G401.6 (cell line): ENCODE measurements around the gene HAUS7.
A peak's percentile ranks its signal among the peaks of the same experiment; 100 is the strongest.

ENCODE experiments used
- FAIRE-seq: peaks from 2 replicates; lab custom pipeline; 2012; peaks lifted over from hg19 to GRCh38; lab: Jason Lieb, UNC

HAUS7 gene

GRCh38 chrX:153454901-153455550 lies 15.3 kb downstream of the HAUS7 start:
- no peak for FAIRE-seq

DNA sequence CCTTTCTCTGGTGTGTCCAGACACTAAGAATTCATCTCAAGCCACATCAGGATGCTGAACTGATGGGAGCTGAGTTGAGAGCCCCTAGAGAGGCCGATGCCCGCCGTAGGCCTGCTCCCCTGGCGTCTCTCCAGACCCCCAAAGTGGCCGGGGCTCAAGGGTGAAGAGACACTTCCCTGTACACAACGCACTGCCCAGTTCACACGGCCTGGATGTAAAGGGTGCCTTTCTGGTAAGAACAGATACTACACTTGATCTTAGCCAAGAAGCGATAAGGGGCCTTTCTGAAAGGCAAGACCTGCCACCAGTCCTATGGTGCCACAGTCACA lies 19.5 kb downstream of the HAUS7 start:
- FAIRE-seq = no peak

GRCh38 chrX:153450114-153450948 lies 20.0 kb downstream of the HAUS7 start:
- no peak for FAIRE-seq

DNA sequence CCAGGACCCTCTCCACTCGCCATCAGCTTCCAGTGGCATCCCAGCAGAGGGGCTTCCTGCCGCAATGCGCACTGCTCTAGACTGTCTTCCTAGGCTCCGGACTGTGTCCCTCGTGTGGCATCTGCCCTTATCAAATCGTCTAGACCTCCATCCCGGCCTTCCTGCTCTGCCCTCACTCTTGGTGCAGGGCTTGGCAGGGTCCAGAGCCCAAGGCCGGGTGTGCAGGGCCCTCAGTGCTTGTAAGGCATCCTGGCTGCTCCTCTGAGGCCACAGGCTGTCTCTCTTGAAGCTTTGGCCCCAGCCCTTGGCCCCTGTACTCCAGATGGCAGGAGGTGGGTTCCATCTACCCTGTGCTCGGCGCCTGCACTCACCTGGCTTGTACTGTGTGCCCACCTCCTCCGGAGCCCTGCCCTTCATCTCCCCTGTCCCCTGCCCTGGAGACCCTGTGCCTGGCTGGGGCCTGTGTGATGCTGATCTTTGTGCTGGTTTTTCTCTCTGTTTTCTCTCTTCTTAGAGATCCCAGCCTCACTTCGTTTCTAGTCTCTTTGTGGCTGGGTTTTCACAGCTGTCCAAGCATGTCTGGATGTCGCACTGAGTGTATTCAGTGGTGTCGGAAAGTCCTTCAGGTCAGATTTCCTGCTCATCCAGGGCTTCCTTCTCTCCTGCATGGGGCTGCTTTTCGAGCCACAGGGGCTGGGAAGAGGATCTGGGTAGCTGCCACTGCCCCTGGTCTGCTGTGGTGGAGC lies 20.8 kb downstream of the HAUS7 start:
- no peak for FAIRE-seq

DNA sequence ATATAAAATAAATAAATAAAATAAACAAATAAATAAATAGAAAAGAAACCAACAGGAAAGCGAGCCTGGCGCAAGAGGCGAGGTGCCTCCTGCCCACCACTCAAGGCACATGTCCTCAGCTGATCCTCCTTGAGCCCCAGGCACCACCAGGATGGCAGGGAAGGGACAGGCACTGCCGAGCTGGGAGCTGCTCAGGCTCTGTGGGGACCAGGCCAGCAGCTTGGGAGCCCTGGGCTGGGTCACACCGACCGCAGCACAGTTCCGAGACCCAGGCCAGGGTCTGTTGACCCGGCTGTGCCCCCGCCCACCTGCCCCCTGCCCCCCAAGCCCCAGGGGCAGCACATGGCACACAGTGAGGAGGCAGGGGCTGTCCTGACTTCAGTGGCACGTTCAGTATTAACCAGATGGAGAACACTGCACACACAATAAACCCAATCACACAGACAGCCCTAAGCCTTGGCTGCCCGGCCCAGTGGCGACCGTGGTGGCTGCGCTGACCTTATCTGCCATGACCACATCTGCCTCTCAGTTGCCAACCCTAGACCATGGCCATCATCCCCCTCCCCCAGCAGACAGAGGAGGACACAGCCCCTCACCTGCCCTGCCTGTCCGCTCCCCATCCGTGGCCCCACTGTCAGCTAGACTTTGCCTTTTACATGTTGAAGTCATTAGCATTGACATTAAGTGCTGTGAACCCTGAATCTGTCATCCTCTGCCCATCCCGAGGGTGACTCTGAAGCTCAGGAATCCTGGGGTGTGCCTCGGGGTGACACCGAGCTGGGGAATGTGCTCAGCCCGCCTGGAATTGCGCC lies 21.6 kb downstream of the HAUS7 start:
- FAIRE-seq = no peak

DNA sequence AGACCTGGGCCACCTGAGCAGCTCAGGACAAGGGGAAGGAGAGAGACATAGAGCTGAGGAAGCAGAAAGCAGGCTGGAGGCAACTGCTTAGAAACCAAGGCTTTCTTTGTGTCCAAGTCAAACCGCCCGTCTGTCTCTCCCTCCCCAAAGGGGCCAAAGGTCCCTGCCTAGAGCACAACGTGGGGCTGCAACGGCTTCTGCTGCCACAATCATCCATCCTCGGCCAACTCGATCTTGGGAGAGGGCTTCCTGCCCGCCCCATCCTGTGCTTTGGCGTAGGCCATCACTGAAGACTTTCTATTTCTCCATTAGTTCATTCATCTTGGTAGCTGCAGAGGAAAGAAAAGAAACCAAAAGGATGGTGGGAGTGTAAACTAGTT lies 22.8 kb downstream of the HAUS7 start:
- no peak for FAIRE-seq

- no peak for FAIRE-seq
These were observed 23.3 kb downstream of the HAUS7 start for GRCh38 chrX:153446950-153447580.

GRCh38 chrX:153446636-153446936 lies 23.8 kb downstream of the HAUS7 start:
- no peak for FAIRE-seq

DNA sequence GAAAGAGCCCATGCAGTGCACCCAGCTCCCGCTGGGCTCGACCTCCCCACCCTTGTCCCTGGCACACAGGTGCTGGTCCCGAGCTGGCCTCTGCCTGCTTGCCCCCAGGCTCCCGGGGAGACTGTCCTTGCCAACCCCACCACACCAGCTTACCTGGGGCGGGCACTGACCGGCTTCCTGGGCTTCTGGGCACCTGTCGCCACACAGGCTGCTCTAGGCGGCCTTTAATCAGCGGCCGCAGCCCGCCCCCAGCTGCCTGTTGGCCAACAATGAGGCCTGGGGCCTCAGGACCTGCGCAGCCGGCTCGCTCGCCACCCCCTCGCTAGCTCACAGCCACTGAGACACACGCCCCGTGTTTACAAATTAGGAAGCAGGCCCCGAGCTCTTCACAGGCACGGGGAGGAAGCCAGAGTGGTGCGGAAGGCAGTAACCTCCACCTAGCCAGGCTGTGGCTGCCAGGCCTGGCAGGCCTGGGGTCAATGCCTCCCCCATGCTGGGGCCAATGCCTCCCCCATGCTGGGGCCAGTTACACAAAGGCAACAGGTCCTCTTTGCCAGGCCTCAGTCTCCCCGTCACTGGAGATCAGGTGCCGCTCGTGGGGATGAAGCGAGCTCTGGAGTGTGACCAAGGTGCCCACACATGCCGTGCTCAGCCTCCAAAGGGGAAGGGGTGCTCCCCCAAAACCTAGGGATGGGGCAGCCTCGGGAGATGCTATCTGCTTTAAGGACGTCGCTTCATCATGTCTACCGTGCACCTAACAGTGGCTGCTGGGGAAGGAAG lies 24.3 kb downstream of the HAUS7 start, which contains the start of gene TREX2:
TREX2 (minus strand) TSS at position 201 of the 780 bp plus-strand sequence. CDS start 626 bp downstream, outside the sequence.
- FAIRE-seq = no peak

DNA sequence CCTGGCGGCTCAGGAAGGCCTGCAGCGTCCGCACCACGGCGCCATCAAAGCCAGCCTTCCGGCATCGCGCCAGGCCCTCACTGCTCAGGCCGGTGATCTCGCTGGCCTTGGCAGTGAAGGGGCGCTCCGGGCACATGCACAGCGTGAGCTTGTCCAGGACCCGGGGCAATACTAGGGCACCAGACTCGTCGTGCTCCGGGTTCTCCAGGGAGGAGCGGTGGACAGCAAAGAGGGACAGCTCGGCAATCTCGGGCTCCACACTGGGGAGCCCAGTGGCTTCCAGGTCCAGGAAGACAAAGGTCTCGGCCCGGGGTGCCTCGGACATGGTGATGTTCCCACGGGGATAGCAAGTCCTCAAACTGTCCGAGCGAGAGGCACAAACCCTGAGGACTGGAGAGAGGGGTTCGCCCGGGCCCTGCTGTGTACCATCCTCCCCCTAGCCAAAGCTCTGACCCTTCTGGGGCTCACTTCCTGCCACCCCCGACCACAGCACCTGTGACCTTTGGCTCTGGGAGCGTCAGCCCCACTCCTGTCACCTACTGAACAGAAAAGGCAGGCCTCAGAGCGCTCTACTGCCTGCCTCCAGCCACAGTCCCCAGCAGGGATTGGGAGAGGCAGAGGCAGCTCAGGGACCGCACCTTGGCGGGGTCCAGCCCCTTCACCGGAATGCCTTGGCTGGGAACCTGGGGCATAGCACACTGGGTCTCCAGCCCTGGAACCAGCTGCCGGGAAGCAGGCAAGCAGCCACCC lies 25.1 kb downstream of the HAUS7 start:
- no peak for FAIRE-seq

GRCh38 chrX:153444333-153445011 lies 25.9 kb downstream of the HAUS7 start:
- FAIRE-seq = no peak

DNA sequence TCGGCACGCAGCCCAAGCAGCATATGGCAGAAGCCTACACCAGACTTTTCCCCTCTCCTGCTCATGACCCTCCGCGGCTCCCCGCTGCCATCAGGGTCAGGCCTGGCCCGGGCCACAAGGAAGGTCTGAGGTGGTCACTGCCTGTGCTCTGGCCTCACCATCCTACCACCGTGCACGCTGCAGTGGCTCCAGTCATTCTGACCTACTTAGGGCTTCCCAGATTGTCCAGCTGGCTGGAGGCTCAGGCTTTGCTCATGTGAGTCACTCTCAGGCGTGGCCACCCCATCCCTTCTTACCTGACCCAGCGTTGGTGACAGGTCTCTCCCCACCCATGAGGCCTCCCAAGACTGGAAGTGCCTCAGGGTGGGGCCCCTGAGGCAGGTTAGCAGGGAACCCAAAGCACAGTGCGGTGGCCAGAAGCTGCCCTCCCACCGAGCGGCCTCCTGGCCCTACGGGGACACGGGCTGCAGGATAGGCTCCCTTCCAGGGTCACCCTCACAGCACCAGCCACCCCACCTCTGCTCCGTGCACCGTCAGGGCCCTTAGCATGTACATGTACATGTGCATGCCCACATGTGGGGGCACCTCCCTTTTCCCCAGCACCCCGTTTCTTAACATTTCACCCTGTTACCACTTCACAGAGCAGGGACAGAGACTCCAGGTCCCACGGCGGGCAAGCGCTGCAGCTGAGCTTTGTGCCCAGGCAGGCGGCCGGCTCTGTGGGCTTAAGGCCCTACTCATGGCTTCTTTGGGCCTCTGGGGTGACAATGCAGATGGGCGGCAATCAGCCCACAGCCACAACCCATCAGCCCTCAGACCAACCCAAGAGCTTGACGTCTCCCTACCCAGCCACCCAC lies 26.7 kb downstream of the HAUS7 start:
- no peak for FAIRE-seq

GRCh38 chrX:153442463-153442862 lies 27.9 kb downstream of the HAUS7 start:
- FAIRE-seq = no peak

DNA sequence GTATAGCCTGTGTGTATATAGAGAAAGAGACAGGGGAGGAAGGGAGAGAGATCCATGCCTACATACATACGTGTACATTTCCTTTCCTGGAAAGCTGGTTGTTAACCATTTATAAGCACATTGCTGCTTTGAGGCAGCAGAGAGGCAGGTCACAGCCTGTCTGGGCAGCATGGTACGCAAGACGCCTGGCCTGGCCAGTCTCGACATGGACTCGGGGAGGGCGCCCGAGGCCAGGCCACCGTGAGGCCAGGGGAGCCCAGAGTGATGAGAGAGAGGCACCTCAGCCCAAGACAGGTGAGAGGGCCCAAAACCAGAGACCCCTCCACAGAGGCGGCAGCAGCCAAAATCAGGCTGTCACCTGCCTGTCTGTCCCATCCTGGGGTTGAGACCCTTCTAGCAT lies 28.4 kb downstream of the HAUS7 start:
- no peak for FAIRE-seq

DNA sequence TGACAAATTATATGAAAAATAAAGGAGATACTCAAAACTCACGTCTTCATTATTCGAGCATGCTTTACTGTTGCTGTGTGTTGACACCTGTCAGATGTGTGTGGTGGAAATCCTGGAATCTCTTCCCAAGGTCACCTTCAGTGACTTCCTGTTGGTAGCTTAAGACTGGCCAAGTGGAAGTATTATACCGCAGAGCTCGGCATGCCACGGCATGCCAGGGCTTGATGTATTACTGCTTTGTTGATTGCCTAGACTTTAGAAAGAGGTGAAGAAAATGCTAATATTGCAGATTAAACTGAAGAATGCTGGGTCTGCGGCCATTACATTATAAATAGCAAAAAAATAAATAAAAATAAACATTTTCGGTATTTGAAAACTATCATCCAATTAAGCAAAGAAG lies 29.1 kb downstream of the HAUS7 start:
- no peak for FAIRE-seq

- FAIRE-seq = no peak
These were observed 29.7 kb downstream of the HAUS7 start for GRCh38 chrX:153440556-153441135.

GRCh38 chrX:153439977-153440376 lies 30.4 kb downstream of the HAUS7 start:
- no peak for FAIRE-seq

- FAIRE-seq = peak; percentile 15
These were observed 31.8 kb downstream of the HAUS7 start for GRCh38 chrX:153438532-153438931.

- FAIRE-seq = no peak
These were observed 34.5 kb downstream of the HAUS7 start for GRCh38 chrX:153435845-153436244.
